KMS-11 (cell line): Measurements from ENCODE around the gene YDJC.
"Not testable (repeated sequence)": the region's sequence is repeated elsewhere in the genome, so short reads cannot be mapped to it uniquely, and the experiment has no call there.

Experiments
- H2AFZ ChIP-seq: fragments of 200-600 bp; sonication (generic); 2 replicates; pipeline ENCODE4 v1.6.1; 2016; ENCODE audit warnings: antibody characterized with exemption, mixed run types, low read depth
- H3K27ac ChIP-seq: fragments of 200-600 bp; sonication (generic); 2 replicates; pipeline ENCODE4 v1.6.1; 2016; ENCODE audit warnings: mild to moderate bottlenecking, mixed run types
- H3K27me3 ChIP-seq: fragments of 200-600 bp; sonication (generic); 2 replicates; pipeline ENCODE4 v1.6.1; 2017; ENCODE audit warnings: mild to moderate bottlenecking, low read depth, mixed run types, moderate library complexity; ENCODE audit not compliant: insufficient read depth
- H3K36me3 ChIP-seq: fragments of 200-600 bp; sonication (generic); 2 replicates; pipeline ENCODE4 v1.6.1; 2017; ENCODE audit warnings: mild to moderate bottlenecking, mixed run types; ENCODE audit not compliant: insufficient read depth
- H3K4me1 ChIP-seq: fragments of 200-600 bp; sonication (generic); 2 replicates; pipeline ENCODE4 v1.6.1; 2016; ENCODE audit warnings: mild to moderate bottlenecking, low read depth, mixed run types; ENCODE audit not compliant: poor library complexity, severe bottlenecking
- H3K4me2 ChIP-seq: fragments of 200-600 bp; sonication (generic); 2 replicates; pipeline ENCODE4 v1.7.0; 2016; ENCODE audit warnings: mild to moderate bottlenecking, mixed run types
- H3K4me3 ChIP-seq: fragments of 200-600 bp; sonication (generic); IDR thresholded peaks from 2 replicates; pipeline ENCODE4 v1.6.1; 2017; ENCODE audit warnings: low read depth, low read length, mixed read lengths; ENCODE audit not compliant: insufficient read depth
- H3K79me2 ChIP-seq: fragments of 200-600 bp; sonication (generic); 2 replicates; pipeline ENCODE4 v1.6.1; 2016; ENCODE audit warnings: low read depth, mixed run types; ENCODE audit not compliant: insufficient read depth
- H3K9ac ChIP-seq: fragments of 200-600 bp; sonication (generic); 2 replicates; pipeline ENCODE4 v1.6.1; 2016; ENCODE audit warnings: mild to moderate bottlenecking, mixed run types
- H4K20me1 ChIP-seq: fragments of 200-600 bp; sonication (generic); 2 replicates; pipeline ENCODE4 v1.6.1; 2016; ENCODE audit warnings: mild to moderate bottlenecking, mixed run types; ENCODE audit not compliant: insufficient read depth
- TF ChIP-seq, protein P1 (sequence below): fragments of 200-600 bp; sonication (generic); conservative IDR thresholded peaks from 2 replicates; pipeline ENCODE4 v1.6.1; 2017; ENCODE audit warnings: low read depth, mild to moderate bottlenecking, antibody characterized with exemption, low read length, moderate library complexity, mixed read lengths

YDJC gene

DNA sequence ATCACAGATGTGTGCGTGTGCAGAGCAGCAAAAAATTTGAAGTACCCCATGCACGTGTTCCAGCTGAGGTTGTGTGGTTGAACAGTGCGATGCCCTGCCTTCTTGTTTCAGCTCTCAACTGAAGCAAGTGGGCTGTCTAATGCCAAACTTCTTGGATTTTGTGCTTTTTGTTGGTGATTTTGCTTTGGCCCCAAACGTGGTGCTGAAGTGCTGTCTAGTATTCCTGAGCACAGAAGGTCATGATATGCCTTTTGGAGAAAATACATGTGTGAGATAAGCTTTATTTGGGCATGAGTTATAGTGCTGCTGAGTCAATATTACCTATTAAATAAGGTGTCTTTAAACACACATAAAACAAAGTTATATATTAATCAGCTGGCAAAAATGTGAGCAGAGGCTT is 14.1 kb downstream of the YDJC start:
- Histone ChIP-seq H3K4me3 (no peak overlapping the region), H3K79me2 (peaks cover 29% of the 10 kb centered on the region; the same call in 1 of the 2 replicates), H3K9ac (no peak overlapping the region), H3K4me1 (no peaks in the 10 kb centered on the region), H3K4me2 (no peak overlapping the region), H2AFZ (no peak overlapping the region), H3K36me3 (peaks cover 7% of the 10 kb centered on the region; the same call in 1 of the 2 replicates), H3K27ac (no peak overlapping the region), H4K20me1 (no peaks in the 10 kb centered on the region; the same call in 1 of the 2 replicates), H3K27me3 (no peaks in the 10 kb centered on the region)
- TF ChIP-seq, protein P1, sequence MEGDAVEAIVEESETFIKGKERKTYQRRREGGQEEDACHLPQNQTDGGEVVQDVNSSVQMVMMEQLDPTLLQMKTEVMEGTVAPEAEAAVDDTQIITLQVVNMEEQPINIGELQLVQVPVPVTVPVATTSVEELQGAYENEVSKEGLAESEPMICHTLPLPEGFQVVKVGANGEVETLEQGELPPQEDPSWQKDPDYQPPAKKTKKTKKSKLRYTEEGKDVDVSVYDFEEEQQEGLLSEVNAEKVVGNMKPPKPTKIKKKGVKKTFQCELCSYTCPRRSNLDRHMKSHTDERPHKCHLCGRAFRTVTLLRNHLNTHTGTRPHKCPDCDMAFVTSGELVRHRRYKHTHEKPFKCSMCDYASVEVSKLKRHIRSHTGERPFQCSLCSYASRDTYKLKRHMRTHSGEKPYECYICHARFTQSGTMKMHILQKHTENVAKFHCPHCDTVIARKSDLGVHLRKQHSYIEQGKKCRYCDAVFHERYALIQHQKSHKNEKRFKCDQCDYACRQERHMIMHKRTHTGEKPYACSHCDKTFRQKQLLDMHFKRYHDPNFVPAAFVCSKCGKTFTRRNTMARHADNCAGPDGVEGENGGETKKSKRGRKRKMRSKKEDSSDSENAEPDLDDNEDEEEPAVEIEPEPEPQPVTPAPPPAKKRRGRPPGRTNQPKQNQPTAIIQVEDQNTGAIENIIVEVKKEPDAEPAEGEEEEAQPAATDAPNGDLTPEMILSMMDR: no peak

DNA sequence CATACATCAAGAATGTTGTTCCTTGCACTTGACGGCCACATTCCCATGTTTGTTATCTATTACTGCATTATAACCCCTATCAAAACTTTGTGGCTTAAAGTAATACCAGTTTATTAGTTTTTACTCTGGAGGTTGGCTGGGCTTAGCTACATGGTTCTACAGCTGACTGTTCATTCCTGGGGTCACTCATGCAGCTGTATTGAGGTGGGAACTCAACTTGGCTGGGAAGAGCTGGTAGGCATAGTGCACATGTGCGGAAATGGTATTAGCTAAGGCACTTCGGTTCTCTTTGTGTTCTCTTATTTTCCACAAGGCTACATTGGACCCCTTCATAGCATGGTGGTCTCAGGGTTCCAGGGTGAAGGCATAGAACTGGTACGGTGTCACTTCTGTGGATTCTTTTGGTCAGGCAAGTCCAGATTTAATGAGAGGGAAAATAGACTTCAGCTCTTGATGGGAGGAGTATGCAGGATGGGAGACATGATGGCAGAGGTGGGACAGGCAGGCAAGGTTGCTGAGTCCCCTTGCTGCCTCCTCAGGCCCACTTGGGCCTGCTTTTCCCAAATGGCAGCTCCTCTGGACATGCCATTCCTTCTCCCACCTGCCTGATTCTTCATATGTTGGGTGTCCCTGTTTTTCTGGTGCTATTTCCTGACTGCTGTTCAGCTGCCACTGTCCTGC is 16.1 kb downstream of the YDJC start:
- Histone ChIP-seq H3K9ac (no peak overlapping the region), H3K4me1 (no peaks in the 10 kb centered on the region), H3K27me3 (no peaks in the 10 kb centered on the region), H3K79me2 (peaks cover 43% of the 10 kb centered on the region), H4K20me1 (no peaks in the 10 kb centered on the region), H2AFZ (no peak overlapping the region), H3K27ac (no peak overlapping the region), H3K4me3 (no peak overlapping the region), H3K36me3 (peaks cover 7% of the 10 kb centered on the region; the same call in 1 of the 2 replicates), H3K4me2 (no peak overlapping the region)
- TF ChIP-seq, protein P1: no peak

DNA sequence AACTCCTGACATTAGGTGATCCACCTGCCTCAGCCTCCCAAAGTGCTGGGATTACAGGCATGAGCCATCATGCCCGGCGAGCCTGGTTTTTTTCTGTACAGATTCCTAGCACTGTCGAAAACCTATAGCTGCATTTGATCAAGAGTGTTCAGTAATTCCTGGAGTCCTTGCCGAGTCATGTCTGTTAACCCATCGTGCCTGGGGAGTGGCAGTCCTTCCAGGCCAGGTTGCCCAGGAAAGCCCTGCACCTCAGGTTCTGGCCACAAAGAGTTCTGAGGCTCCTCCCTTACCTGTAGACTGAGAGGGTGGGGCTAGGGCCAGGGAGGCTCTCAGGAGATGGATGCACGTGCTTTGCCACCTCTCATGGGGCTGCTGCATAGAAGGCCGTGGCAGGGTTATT is 17.0 kb downstream of the YDJC start:
- Histone ChIP-seq H3K27ac (no peak overlapping the region), H3K27me3 (no peaks in the 10 kb centered on the region), H4K20me1 (no peaks in the 10 kb centered on the region), H3K4me2 (no peak overlapping the region), H3K4me3 (no peak overlapping the region), H3K79me2 (peaks cover 47% of the 10 kb centered on the region), H3K9ac (no peak overlapping the region), H3K4me1 (no peaks in the 10 kb centered on the region), H2AFZ (no peak overlapping the region), H3K36me3 (peaks cover 7% of the 10 kb centered on the region; the same call in 1 of the 2 replicates)
- TF ChIP-seq, protein P1: no peak

DNA sequence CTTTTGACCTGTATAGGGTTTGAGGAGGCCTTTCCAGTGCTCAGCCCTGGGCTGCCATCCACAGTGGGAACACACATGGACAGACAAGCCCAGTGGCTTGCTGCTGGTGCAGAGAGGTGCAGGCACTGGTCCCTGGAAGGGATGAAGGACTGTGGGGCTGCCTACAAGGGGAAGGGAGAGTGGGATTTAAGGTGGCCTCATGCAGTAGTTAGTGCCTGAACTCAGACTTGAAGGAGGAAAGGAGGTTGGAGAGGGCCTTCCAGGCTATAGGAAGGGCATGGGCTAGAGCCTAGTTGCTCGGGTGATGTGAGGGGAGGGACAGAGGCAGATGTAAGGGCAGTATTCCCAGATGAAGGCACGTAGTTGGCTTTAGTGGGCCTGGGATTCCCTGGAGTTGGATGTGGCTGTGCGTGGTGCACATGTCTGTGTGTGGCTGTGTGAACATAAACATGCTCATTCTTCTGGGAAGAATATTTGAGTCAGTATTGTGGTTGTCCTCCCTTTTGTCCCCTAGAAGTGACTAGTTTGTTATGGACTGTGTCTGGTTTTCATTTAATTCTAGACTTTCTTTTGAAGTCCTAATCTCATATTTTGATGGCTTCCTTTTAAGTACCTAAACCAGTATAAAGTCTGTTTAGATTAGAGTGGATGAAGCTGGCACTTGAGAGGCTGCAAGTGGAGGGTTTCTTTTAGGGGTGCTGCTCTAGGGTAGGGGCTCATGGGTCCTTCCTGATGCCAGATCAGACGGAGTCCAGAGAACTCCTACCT is 18.4 kb downstream of the YDJC start:
- no peak overlapping the region for H2AFZ ChIP-seq
- no peak overlapping the region for H3K9ac ChIP-seq
- no peaks in the 10 kb centered on the region for H3K4me1 ChIP-seq
- H3K27ac ChIP-seq: no peak overlapping the region
- peaks cover 7% of the 10 kb centered on the region; the same call in 1 of the 2 replicates for H3K36me3 ChIP-seq
- no peak overlapping the region for H3K4me3 ChIP-seq
- H4K20me1 ChIP-seq: no peaks in the 10 kb centered on the region
- H3K79me2 ChIP-seq: peaks cover 52% of the 10 kb centered on the region
- TF ChIP-seq, protein P1: no peak
- H3K27me3 ChIP-seq: no peaks in the 10 kb centered on the region
- no peak overlapping the region for H3K4me2 ChIP-seq

DNA sequence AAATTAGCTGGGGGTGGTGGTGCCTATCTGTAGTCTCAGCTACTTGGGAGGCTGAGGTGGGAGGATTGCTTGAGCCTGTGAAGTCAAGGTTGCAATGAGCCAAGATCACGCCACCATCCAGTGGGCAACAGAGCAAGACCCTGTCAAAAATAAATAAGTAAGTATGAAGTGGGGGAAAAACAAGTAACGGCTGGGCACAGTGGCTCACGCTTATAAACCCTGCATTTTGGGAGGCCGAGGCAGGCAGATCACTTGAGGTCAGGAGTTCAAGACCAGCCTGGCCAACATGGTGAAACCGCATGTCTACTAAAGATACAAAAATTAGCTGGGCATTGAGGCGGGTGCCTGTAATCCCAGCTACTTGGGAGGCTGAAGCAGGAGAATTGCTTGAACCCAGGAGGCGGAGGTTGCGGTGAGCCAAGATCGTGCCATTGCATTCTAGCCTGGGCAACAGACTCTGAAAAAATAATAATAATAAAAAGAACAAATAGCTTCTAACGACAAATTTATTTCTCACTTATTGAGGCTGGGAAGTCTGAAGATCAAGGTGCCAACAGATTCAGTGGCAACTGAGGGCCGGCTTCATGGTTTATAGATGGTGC is 20.2 kb downstream of the YDJC start:
- H4K20me1 ChIP-seq, H2AFZ ChIP-seq, H3K4me1 ChIP-seq, H3K4me2 ChIP-seq, H3K4me3 ChIP-seq, H3K36me3 ChIP-seq, H3K9ac ChIP-seq, H3K27ac ChIP-seq, H3K27me3 ChIP-seq: not testable (repeated sequence)
- peaks cover 61% of the 10 kb centered on the region for H3K79me2 ChIP-seq
